Prostate gland (tissue), 2 donors: ENCODE data around the gene U2AF2. TPM values are rescaled to one million over a fixed set of nuclear protein-coding genes. Genes with fewer than 3 reads are reported as not detected.
A peak's percentile ranks its signal among the peaks of the same experiment; 100 is the strongest.

Experiments used
- DNase-seq: peaks from one replicate; pipeline ENCODE4 v3.0.0-alpha.2; 2019; ENCODE audit warnings: low spot score
- H3K27ac ChIP-seq, 2 donors: fragments of 200-600 bp; sonication (generic); 2 replicates each; pipeline ENCODE4 v1.5.1; 2017 to 2019
- H3K27me3 ChIP-seq: fragments of 200-600 bp; sonication (generic); replicated peaks from 2 replicates; pipeline ENCODE4 v1.5.1; 2019; ENCODE audit not compliant: insufficient read depth
- H3K36me3 ChIP-seq, 2 donors: fragments of 200-600 bp; sonication (generic); 1 replicate in 1 of 2; 2 replicates in 1 of 2; pipeline versions ENCODE4 v1.5.1 to v1.8.1; 2017 to 2019
- H3K4me1 ChIP-seq: fragments of 200-600 bp; sonication (generic); replicated peaks from 2 replicates; pipeline ENCODE4 v1.5.1; 2019
- H3K4me3 ChIP-seq, 2 donors: fragments of 200-600 bp; sonication (generic); 2 replicates each; pipeline ENCODE4 v1.5.1; 2017 to 2019
- H3K9me3 ChIP-seq: fragments of 200-600 bp; sonication (generic); 2 replicates; pipeline ENCODE4 v1.5.1; 2017
- CTCF ChIP-seq, 4 experiments: fragments of 200-600 bp in 2 of 4; fragments of 450-650 bp in 2 of 4; sonication (generic) in 2 of 4; IDR thresholded peaks; 1 replicate in 3 of 4; 2 replicates in 1 of 4; pipeline ENCODE4 v1.5.1; 2016 to 2019; ENCODE audit warnings: antibody characterized with exemption in 4 of 4, mild to moderate bottlenecking in 2 of 4, moderate library complexity in 2 of 4
- POLR2A ChIP-seq: fragments of 450-650 bp; IDR thresholded peaks from one replicate; pipeline ENCODE4 v1.6.1; 2016; ENCODE audit warnings: antibody characterized with exemption, mild to moderate bottlenecking
- POLR2AphosphoS5 ChIP-seq: sonication (generic); formaldehyde crosslinking; IDR thresholded peaks from one replicate; pipeline ENCODE4 v1.6.1; 2017; ENCODE audit warnings: antibody characterized with exemption
- WGBS: methylation state at CpG from one replicate; pipeline ENCODE4 v1.1.5; 2018; 5-methylcytosine and 5-hydroxymethylcytosine counted together
- intact Hi-C: fragments of 100-400 bp; cut with DNase I; formaldehyde crosslinking; loops from one replicate; pipeline ENCODE4 v1.14.2; 2022
- total RNA-seq, 2 donors: library from RNA; depleted of rRNA; stranded (reverse); fragments of >200 nt; gene quantifications; one replicate each; pipeline ENCODE4 v1.1.0, GENCODE V29; 2016

The U2AF2 gene
- total RNA-seq, 2 donors from 2014 or later, result 99.2 to 224 TPM

GRCh38 chr19:55644842-55645511 is 9.9 kb upstream of the U2AF2 start:
- no peak for TF ChIP-seq CTCF (IDR thresholded peaks at IDR 0.05)
- no peak for TF ChIP-seq POLR2A
- TF ChIP-seq POLR2AphosphoS5, result no peak
- 79% methylated on average over 28 of the region's 28 CpGs for WGBS
- Histone ChIP-seq H3K9me3 (no peaks in the 10 kb centered on the region), H3K36me3 (no peaks in the 10 kb centered on the region), H3K27me3 (no peaks in the 10 kb centered on the region), H3K27ac (no peak overlapping the region), H3K4me1 (peaks cover 35% of the 10 kb centered on the region), H3K4me3 (no peak overlapping the region)
- intact Hi-C loops, result no loop called here
- DNase-seq, result no peak

- WGBS, result 49% methylated on average over 5 of the region's 5 CpGs
- intact Hi-C loops, result no loop called here
- Histone ChIP-seq H3K4me3 (no peak overlapping the region), H3K9me3 (no peaks in the 10 kb centered on the region), H3K4me1 (peaks cover 30% of the 10 kb centered on the region), H3K36me3 (no peaks in the 10 kb centered on the region), H3K27me3 (no peaks in the 10 kb centered on the region), H3K27ac (no peak overlapping the region)
- TF ChIP-seq CTCF (IDR thresholded peaks at IDR 0.05) (no peak), POLR2AphosphoS5 (no peak), POLR2A (no peak)
- no peak for DNase-seq
Measured at GRCh38 chr19:55645512-55645881, 9.3 kb upstream of the U2AF2 start.

GRCh38 chr19:55646889-55647731 is 7.7 kb upstream of the U2AF2 start:
- intact Hi-C loops, result no loop called here
- Histone ChIP-seq H3K27ac (peak overlapping the region; percentile 81 to 85), H3K27me3 (no peaks in the 10 kb centered on the region), H3K9me3 (no peaks in the 10 kb centered on the region), H3K4me1 (peaks cover 29% of the 10 kb centered on the region), H3K4me3 (peak overlapping the region; percentile 74 to 86), H3K36me3 (no peaks in the 10 kb centered on the region)
- TF ChIP-seq POLR2AphosphoS5, result no peak
- no peak for TF ChIP-seq CTCF (IDR thresholded peaks at IDR 0.05)
- no peak for TF ChIP-seq POLR2A
- DNase-seq, result no peak
- WGBS, result 40% methylated on average over 14 of the region's 14 CpGs

- Histone ChIP-seq H3K4me3 (peak within 1 kb of the TSS; percentile 74 to 86), H3K4me1 (peaks cover 24% of the 10 kb centered on the region)
- WGBS, result 2% methylated on average over 43 of the region's 87 CpGs
Measured at GRCh38 chr19:55647732-55648584, 6.9 kb upstream of the U2AF2 start, which contains the start of gene CCDC106. Gene CCDC106 (plus strand): TSS chr19:55648212. CDS start chr19:55649047, 835 bp downstream.

More at GRCh38 chr19:55647732-55648584, 6.9 kb upstream of the U2AF2 start, which contains the start of gene CCDC106:
- Histone ChIP-seq H3K36me3 (no peaks in the 10 kb centered on the region), H3K27me3 (no peaks in the 10 kb centered on the region), H3K9me3 (no peaks in the 10 kb centered on the region), H3K27ac (peak within 1 kb of the TSS; percentile 81 to 85)
- intact Hi-C loops, result no loop called here
- DNase-seq, result peak; percentile 44
- TF ChIP-seq POLR2AphosphoS5, result no peak
- TF ChIP-seq POLR2A, result peak; percentile 12
- TF ChIP-seq CTCF (IDR thresholded peaks at IDR 0.05), result no peak
